GM23248 (cell line): Measurements from ENCODE around the gene RYR3.

Experiments
- EZH2 ChIP-seq: fragments of 200-600 bp; sonication (generic); IDR thresholded peaks from 2 replicates; pipeline ENCODE4 v1.6.1; 2018; ENCODE audit warnings: antibody characterized with exemption, mild to moderate bottlenecking; ENCODE audit not compliant: insufficient read depth, poor library complexity, severe bottlenecking
- EZH2phosphoT487 ChIP-seq: fragments of 200-600 bp; sonication (generic); IDR thresholded peaks from 2 replicates; pipeline ENCODE4 v1.6.1; 2018; ENCODE audit warnings: antibody characterized with exemption, moderate library complexity, mild to moderate bottlenecking, low read depth; ENCODE audit not compliant: insufficient read depth

GRCh38 chr15:33354411-33354810, 43.6 kb downstream of the RYR3 start:
- TF ChIP-seq EZH2phosphoT487 (no peak), EZH2 (no peak)
